ENCODE measurements around the gene RSKR. TPM values are rescaled to one million over a fixed set of nuclear protein-coding genes. Genes with fewer than 3 reads are reported as not detected.

The RSKR gene
- total and polyA plus RNA-seq, 9 of the 15 experiments (the other 6 are each of a cell fraction or from before 2014, with no cell fraction given): 1.4 to 42.3 (median 16.2) TPM

DNA sequence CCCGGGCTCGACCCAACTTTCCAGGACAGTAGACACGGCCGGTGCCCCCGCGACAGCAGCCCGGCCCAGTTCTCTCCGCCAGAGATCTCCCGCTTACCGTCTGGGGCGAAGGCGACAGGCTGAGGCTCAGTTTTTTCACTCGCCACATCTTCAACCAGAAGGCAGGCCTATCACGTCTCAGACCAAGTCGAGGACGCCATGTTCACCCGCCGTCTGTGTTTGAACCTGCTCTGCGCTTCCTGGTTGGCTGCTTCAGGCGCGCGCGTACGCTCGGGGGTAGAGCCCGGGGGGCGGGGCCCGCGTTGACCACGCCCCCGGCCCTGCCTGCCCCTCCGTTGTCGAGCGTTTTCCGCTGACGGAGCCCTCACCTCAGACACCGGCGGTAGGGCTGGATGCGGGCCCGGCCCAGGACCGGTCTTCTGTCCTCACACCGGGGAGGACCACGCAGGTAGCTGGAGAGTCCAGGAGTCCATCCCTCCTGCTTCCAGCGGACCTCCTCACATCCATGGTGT, 15.1 kb downstream of the RSKR start, which contains the start of gene SPAG5 (continued):
- no peak for TF ChIP-seq PTRF (tag; IDR thresholded peaks at IDR 0.05)
- TF ChIP-seq MED1 (CRISPR knock-in tag; IDR thresholded peaks at IDR 0.05; ENCODE audit: borderline replicate concordance): no peak
- no peak for TF ChIP-seq WHSC1 (IDR thresholded peaks at IDR 0.05; ENCODE audit: low read length)
- 0 out of 4 replicates have a peak, but pooled peaks of 1 of the 2 experiments have one; percentile 58 for TF ChIP-seq KDM4B (IDR thresholded peaks at IDR 0.05; ENCODE audit: borderline replicate concordance in 2 of 2, low read depth in 1 of 2)
- TF ChIP-seq KLF6 (CRISPR knock-in tag; IDR thresholded peaks at IDR 0.05; ENCODE audit: borderline replicate concordance): no peak
- TF ChIP-seq, protein P1, sequence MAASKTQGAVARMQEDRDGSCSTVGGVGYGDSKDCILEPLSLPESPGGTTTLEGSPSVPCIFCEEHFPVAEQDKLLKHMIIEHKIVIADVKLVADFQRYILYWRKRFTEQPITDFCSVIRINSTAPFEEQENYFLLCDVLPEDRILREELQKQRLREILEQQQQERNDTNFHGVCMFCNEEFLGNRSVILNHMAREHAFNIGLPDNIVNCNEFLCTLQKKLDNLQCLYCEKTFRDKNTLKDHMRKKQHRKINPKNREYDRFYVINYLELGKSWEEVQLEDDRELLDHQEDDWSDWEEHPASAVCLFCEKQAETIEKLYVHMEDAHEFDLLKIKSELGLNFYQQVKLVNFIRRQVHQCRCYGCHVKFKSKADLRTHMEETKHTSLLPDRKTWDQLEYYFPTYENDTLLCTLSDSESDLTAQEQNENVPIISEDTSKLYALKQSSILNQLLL (CRISPR knock-in tag; IDR thresholded peaks at IDR 0.05; ENCODE audit: borderline replicate concordance): no peak
- TF ChIP-seq, protein P2, sequence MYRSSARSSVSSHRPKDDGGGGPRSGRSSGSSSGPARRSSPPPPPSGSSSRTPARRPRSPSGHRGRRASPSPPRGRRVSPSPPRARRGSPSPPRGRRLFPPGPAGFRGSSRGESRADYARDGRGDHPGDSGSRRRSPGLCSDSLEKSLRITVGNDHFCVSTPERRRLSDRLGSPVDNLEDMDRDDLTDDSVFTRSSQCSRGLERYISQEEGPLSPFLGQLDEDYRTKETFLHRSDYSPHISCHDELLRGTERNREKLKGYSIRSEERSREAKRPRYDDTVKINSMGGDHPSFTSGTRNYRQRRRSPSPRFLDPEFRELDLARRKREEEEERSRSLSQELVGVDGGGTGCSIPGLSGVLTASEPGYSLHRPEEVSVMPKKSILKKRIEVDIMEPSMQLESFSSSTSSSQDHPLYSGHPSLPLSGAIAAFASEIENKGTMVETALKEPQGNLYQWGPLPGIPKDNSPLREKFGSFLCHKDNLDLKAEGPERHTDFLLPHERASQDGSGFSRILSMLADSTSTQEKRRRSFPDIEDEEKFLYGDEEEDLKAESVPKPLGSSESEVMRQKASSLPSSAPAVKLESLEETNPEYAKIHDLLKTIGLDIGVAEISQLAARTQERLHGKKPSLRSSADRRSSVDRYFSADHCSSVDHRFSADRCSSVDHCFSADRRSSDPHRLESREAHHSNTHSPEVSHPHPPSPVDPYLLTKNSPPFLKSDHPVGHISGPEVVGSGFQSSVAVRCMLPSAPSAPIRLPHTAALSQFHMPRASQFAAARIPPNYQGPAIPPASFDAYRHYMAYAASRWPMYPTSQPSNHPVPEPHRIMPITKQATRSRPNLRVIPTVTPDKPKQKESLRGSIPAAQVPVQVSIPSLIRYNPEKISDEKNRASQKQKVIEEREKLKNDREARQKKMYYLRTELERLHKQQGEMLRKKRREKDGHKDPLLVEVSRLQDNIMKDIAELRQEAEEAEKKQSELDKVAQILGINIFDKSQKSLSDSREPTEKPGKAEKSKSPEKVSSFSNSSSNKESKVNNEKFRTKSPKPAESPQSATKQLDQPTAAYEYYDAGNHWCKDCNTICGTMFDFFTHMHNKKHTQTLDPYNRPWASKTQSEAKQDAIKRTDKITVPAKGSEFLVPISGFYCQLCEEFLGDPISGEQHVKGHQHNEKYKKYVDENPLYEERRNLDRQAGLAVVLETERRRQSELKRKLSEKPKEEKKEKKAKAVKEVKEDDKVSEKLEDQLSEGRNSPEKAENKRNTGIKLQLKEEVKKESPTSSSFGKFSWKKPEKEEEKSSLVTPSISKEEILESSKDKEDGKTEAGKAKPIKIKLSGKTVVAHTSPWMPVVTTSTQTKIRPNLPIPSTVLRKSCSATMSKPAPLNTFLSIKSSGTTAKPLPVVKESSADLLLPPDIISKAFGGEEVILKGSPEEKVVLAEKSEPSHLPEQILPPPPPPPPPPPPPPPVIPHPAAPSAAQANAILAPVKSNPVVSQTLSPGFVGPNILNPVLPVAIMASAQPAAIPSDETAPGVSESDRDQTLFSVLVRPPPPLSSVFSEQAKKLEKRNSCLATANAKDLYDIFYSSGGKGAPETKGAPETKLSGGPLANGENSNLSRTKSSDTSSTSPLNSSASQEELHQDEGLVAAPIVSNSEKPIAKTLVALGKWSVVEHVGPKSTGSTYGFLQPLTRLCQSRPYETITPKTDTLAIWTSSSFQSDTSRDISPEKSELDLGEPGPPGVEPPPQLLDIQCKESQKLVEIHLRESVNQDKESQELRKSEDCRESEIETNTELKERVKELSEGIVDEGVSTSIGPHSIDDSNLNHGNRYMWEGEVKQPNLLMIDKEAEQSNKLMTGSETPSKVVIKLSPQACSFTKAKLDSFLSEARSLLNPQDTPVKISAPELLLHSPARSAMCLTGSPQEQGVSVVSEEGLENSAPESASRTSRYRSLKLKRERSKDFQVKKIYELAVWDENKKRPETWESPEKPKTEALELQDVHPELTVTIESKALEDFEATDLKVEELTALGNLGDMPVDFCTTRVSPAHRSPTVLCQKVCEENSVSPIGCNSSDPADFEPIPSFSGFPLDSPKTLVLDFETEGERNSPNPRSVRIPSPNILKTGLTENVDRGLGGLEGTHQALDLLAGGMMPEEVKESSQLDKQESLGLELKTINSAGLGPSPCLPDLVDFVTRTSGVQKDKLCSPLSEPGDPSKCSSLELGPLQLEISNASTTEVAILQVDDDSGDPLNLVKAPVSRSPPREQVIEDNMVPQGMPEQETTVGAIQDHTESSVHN (IDR thresholded peaks at IDR 0.05; ENCODE audit: borderline replicate concordance in 1 of 2, low read depth in 1 of 2): no peak
- no peak for TF ChIP-seq STAG1 (CRISPR knock-in tag; IDR thresholded peaks at IDR 0.05; ENCODE audit: borderline replicate concordance)
- peak; percentile 62 for TF ChIP-seq JUND (IDR thresholded peaks at IDR 0.05; ENCODE audit: borderline replicate concordance, low read depth, low read length)
- TF ChIP-seq JUND (tag; IDR thresholded peaks at IDR 0.05; ENCODE audit: borderline replicate concordance, low read depth, low read length): no peak; the same call in 2 of the 3 replicates
- no peak for TF ChIP-seq DACH1 (IDR thresholded peaks at IDR 0.05; ENCODE audit: partially characterized antibody)

All from K562 (cell line).